ENCODE results near the gene CHST8.
"Not testable (repeated sequence)": the region's sequence is repeated elsewhere in the genome, so short reads cannot be mapped to it uniquely, and the experiment has no call there.

Gene CHST8, protein sequence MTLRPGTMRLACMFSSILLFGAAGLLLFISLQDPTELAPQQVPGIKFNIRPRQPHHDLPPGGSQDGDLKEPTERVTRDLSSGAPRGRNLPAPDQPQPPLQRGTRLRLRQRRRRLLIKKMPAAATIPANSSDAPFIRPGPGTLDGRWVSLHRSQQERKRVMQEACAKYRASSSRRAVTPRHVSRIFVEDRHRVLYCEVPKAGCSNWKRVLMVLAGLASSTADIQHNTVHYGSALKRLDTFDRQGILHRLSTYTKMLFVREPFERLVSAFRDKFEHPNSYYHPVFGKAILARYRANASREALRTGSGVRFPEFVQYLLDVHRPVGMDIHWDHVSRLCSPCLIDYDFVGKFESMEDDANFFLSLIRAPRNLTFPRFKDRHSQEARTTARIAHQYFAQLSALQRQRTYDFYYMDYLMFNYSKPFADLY

GRCh38 chr19:33621811-33622504, at the start of gene CHST8:
CHST8 (plus strand) TSS chr19:33621953; CDS start chr19:33689262, 67,309 bp downstream.
- no peak for DNase-seq (ENCODE audit: low spot score)

DNA sequence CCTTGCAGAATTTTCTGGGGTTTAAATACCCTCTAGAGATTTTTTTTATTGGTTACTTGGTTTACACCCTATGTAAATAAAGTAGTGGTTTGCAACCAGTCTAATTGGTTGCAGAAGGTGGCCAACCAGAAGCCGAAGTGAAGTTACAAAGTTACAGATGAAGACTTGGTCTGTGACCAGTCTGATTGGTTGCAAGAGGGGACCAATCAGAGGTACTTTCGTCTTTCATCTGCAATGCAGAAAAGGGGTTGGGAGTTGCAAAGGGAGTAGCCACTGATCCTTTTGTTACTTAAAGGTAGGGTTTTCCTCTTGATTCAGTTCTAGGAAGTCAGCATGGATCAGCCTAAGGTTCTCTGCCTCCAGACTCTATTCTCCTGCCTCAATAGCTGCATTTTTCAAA, 48.8 kb upstream of the CHST8 start:
- no peak for DNase-seq (ENCODE audit: low spot score)

GRCh38 chr19:33574824-33575223, 46.9 kb upstream of the CHST8 start:
- no peak for DNase-seq (ENCODE audit: low spot score)

GRCh38 chr19:33578697-33579096, 43.1 kb upstream of the CHST8 start:
- DNase-seq (ENCODE audit: low spot score) = no peak

- DNase-seq (ENCODE audit: low spot score) = no peak
These were observed 41.6 kb upstream of the CHST8 start for GRCh38 chr19:33580026-33580644.

DNA sequence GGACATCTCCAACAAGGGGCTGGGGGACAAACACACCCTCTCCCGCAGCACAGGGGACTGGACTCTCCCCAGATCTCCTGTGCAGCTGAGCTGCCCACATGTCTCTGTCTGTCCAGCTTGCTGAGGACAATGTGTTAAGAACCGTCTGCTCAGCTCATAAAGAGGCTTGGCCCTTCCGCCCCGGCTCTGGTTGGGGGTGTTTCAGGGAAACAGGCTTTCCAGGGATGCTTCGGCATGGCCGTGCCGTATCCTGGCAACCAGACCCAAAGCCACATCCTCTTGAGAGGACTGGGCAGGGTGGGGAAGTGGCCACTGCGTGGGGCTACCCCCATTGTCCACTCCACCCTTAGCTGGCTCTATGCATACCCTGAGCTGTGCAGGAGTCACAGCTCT, 41.1 kb upstream of the CHST8 start:
- no peak for DNase-seq (ENCODE audit: low spot score)

- no peak for DNase-seq (ENCODE audit: low spot score)
These were observed 38.8 kb upstream of the CHST8 start for GRCh38 chr19:33582914-33583313.

DNA sequence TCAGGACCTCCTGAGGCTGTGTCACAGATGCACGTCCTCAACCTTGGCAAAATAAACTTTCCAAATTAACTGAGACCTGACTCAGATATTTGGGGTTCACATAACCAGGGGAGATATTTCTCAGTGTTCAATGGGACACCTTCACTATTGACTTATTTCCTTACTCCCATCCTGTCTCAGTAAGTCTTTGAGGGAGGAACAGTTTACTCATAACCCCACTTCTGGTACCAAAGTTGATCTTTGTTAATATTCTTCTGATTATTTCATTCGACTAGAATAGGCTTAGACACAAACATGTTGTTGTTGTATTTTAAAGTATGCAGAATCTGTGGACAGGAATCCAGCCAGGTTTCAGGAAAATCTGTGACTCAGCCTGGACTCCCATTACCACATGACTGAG, 34.6 kb upstream of the CHST8 start:
- no peak for DNase-seq (ENCODE audit: low spot score)

- no peak for DNase-seq (ENCODE audit: low spot score)
These were observed 31.5 kb upstream of the CHST8 start for GRCh38 chr19:33590224-33590623.

- DNase-seq (ENCODE audit: low spot score) = no peak
These were observed 26.0 kb upstream of the CHST8 start for GRCh38 chr19:33595783-33596182.

DNA sequence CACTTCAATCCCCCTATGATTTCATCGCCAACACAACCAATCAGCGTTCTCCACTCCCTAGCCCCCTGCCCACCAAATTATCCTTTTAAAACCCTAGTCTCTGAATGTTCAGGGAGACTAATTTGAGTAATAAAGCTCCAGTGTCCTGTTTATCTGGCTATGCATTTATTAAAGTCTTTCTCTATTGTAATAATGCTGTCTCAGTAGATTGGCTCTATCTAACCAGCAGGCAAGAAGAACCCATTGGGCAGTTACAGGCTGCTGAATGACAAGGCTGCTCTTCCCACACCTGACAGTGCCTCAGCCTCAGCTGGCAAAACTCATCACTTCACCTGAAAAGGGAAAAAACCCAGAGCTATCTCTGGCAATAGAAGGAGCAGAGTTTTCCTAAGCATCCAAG, 20.2 kb upstream of the CHST8 start:
- no peak for DNase-seq (ENCODE audit: low spot score)

- no peak for DNase-seq (ENCODE audit: low spot score)
These were observed 19.1 kb upstream of the CHST8 start for GRCh38 chr19:33602576-33603204.

- no peak for DNase-seq (ENCODE audit: low spot score)
These were observed 18.4 kb upstream of the CHST8 start for GRCh38 chr19:33603377-33603776.

DNA sequence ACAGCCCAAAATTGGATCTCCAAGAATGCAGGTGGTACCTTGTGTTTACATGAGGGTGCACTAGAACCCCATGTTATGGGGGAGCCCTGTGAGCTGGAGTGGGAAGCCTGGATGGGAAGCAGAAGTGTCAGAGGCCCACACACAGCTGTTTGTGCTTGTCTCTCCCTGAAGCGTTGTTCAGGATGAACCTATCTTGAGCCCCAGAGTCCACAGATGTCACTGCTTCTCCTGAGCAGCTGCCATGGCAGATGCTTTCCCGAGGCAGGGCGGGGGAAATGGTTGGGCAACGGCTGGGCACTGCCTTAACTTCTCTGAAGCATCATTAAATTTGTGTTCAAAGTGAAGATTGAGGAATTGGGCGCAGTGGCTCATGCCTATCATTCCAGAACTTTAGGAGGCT, 17.1 kb upstream of the CHST8 start:
- DNase-seq (ENCODE audit: low spot score) = no peak

- not testable (repeated sequence) for DNase-seq (ENCODE audit: low spot score)
These were observed 15.9 kb upstream of the CHST8 start for GRCh38 chr19:33605803-33606295.

- DNase-seq (ENCODE audit: low spot score) = peak; percentile 18
These were observed 15.2 kb upstream of the CHST8 start for GRCh38 chr19:33606556-33606955.

DNA sequence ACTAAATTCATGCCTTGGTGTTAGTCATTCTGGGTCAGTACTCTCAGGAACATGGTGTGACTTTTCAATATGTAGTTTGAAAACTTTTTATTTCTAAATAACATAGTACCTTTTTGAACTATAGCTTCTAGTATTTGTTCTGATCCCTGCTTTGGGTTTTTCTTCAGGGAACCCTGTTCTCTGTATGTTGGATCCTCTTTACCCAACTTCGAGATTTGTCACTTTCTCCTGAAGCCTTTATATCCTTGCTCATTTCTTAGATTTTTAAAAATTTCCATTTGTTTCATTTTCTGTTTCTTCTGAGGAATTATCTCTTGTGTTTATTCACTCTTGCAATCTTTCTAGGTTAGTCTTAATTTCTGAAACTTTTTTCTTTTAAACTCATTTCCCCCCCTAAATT, 12.4 kb upstream of the CHST8 start:
- no peak for DNase-seq (ENCODE audit: low spot score)

DNA sequence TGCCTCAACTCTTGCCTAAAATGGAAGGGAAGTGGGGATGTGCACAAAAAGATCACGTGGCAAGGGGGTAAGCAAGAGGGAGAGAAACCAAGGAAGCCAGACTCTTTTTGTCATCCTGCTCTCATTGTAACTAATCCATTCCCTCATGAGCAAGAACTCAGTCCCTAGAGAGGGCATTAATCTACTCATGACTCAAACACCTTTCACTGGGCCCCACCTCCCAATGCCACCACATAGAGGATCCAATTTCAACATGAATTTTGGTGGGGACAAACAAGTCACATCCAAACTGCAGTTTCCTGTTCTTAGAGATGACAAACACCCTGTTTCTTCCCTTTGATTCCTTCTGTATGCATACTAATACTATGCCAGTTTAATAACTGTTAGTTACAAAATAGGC, 11.2 kb upstream of the CHST8 start:
- DNase-seq (ENCODE audit: low spot score) = no peak

- no peak for DNase-seq (ENCODE audit: low spot score)
These were observed 8.7 kb upstream of the CHST8 start for GRCh38 chr19:33612928-33613619.

DNA sequence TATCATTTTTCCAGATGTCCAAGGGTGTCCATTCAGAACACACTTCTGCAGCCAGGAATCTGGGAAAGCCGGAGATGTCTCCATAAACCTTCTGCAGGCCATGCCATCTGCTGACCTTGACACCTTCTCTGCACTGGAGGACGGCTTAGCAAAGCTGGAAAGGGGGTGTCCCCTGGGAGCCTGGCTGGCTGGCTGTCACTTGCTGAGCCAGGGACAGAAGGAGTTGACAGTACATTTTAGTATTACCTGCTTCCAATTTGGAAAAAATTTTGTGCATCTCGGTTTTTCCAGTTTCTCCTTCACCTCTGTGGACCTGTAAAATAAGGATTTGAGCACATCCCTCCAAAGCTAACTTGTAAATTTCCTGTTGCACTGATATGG, 8.1 kb upstream of the CHST8 start:
- no peak for DNase-seq (ENCODE audit: low spot score)

- DNase-seq (ENCODE audit: low spot score) = no peak
These were observed 5.4 kb upstream of the CHST8 start for GRCh38 chr19:33616346-33616745.

GRCh38 chr19:33616857-33617256, 4.9 kb upstream of the CHST8 start:
- no peak for DNase-seq (ENCODE audit: low spot score)
